Right lobe of liver (tissue), 4 donors: ENCODE measurements around the gene ACSL3.

Source experiments
- CTCF ChIP-seq, 4 donors: fragments of 200-600 bp in 3 of 4; fragments of 450-650 bp in 1 of 4; IDR thresholded peaks; one replicate each; pipeline versions ENCODE4 v1.5.1 to v1.8.0; 2016 to 2022; ENCODE audit warnings: antibody characterized with exemption in 4 of 4, mild to moderate bottlenecking in 2 of 4
- POLR2A ChIP-seq: fragments of 450-650 bp; IDR thresholded peaks from one replicate; pipeline ENCODE4 v1.6.1; 2017; ENCODE audit warnings: antibody characterized with exemption, mild to moderate bottlenecking
- donor health status: DM: no; HTN: no; CAD: no.
- donor health status: DM: no; HTN: no; CAD: no.
- donor health status: DM: no; HTN: yes; CAD: no.

- TF ChIP-seq POLR2A, result no peak
- TF ChIP-seq CTCF (IDR thresholded peaks at IDR 0.05), result no peak
These were observed 26.3 kb downstream of the ACSL3 start for GRCh38 chr2:222887124-222887523.
